HepG2 (cell line): ENCODE results near the gene SMAD3.

Experiments
- ARNT ChIP-seq: fragments of 450-650 bp; IDR thresholded peaks from 2 replicates; pipeline ENCODE4 v1.6.1; 2017
- BHLHE40 ChIP-seq: IDR thresholded peaks from 2 replicates; pipeline ENCODE4 v1.6.1; 2011; ENCODE audit warnings: low read length, improper control_type of control experiment
- EZH2 ChIP-seq: conservative IDR thresholded peaks from 2 replicates; pipeline ENCODE4 v1.6.1; 2012; ENCODE audit warnings: mild to moderate bottlenecking, low read depth, low read length, moderate library complexity
- JUND ChIP-seq: sonication (generic); formaldehyde crosslinking; IDR thresholded peaks from 2 replicates; pipeline ENCODE4 v1.8.0; 2022; ENCODE audit warnings: mild to moderate bottlenecking, missing genetic modification reagents
- NFYB ChIP-seq: sonication (generic); formaldehyde crosslinking; IDR thresholded peaks from 2 replicates; pipeline ENCODE4 v1.4.0; 2020; ENCODE audit warnings: missing genetic modification reagents

DNA sequence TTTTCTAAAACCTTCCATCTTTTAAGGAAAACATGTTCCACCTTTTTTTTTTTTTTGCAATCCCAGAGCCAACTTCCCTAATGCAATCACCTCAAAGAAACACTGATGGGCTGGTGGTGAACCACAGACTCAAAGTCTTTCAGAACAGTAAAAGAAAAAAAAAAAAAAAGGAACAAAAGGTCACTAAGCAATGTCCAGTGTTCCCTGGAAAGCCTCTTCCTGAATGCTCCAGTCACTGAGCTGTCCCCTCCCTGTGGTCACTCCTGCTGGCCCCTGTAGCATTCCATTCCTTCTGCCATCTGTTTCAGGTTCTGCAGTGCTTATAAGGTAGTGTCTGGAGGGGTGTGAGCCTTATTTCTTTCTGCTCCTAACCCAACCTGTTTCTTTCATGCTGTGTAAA, 135.7 kb downstream of the SMAD3 start:
- no peak for TF ChIP-seq JUND
- no peak for TF ChIP-seq NFYB (CRISPR knock-in tag)
- TF ChIP-seq BHLHE40 = no peak
- no peak for TF ChIP-seq EZH2
- no peak for TF ChIP-seq ARNT
